Measurements from ENCODE around the gene ATN1.
A peak's percentile ranks its signal among the peaks of the same experiment; 100 is the strongest.

Gene ATN1

GRCh38 chr12:6916426-6917200 is 11.1 kb upstream of the ATN1 start:
- TF ChIP-seq ZNF48 (tag by site-specific recombination; IDR thresholded peaks at IDR 0.05) (no peak), ZNF571 (tag by site-specific recombination; IDR thresholded peaks at IDR 0.05) (no peak), ZNF112 (tag by site-specific recombination; IDR thresholded peaks at IDR 0.05) (0 out of 2 replicates have a peak, but pooled peaks have one; percentile 4), ZNF501 (tag by site-specific recombination; IDR thresholded peaks at IDR 0.05) (no peak), ZNF404 (tag by site-specific recombination; IDR thresholded peaks at IDR 0.05) (no peak), ZNF692 (tag by site-specific recombination; IDR thresholded peaks at IDR 0.05) (no peak)
- TF ChIP-seq, protein P1, sequence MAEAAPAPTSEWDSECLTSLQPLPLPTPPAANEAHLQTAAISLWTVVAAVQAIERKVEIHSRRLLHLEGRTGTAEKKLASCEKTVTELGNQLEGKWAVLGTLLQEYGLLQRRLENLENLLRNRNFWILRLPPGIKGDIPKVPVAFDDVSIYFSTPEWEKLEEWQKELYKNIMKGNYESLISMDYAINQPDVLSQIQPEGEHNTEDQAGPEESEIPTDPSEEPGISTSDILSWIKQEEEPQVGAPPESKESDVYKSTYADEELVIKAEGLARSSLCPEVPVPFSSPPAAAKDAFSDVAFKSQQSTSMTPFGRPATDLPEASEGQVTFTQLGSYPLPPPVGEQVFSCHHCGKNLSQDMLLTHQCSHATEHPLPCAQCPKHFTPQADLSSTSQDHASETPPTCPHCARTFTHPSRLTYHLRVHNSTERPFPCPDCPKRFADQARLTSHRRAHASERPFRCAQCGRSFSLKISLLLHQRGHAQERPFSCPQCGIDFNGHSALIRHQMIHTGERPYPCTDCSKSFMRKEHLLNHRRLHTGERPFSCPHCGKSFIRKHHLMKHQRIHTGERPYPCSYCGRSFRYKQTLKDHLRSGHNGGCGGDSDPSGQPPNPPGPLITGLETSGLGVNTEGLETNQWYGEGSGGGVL (tag by site-specific recombination; IDR thresholded peaks at IDR 0.05), result no peak
- Histone ChIP-seq H3K36me3 (ENCODE audit: control insufficient read depth in 2 of 2, insufficient read depth in 1 of 2, low read length in 2 of 2) (peaks cover 19 to 43% of the 10 kb centered on the region in 2 experiments; a peak in 2 of 3 replicates), H3K4me1 (ENCODE audit: control insufficient read depth, insufficient read depth, low read length) (peaks cover 7% of the 10 kb centered on the region), H3K27ac (ENCODE audit: extremely low read depth, low read depth, low read length) (no peak overlapping the region), H3K9me3 (ENCODE audit: control insufficient read depth, insufficient read depth, low read depth, low read length) (no peaks in the 10 kb centered on the region), H3K4me3 (ENCODE audit: low read depth, low read length) (no peak overlapping the region)
- ChIA-PET POLR2A (interaction anchor here (1.0 to 1.2 kb wide), 4 partner anchors 9 to 48 kb away, joined by 3 to 4 read pairs (median 3); no protein-coding TSS in a partner anchor), CTCF (interaction anchor here (0.5 to 1.1 kb wide), 5 partner anchors 9 to 228 kb away, joined by 3 read pairs; no protein-coding TSS in a partner anchor)

DNA sequence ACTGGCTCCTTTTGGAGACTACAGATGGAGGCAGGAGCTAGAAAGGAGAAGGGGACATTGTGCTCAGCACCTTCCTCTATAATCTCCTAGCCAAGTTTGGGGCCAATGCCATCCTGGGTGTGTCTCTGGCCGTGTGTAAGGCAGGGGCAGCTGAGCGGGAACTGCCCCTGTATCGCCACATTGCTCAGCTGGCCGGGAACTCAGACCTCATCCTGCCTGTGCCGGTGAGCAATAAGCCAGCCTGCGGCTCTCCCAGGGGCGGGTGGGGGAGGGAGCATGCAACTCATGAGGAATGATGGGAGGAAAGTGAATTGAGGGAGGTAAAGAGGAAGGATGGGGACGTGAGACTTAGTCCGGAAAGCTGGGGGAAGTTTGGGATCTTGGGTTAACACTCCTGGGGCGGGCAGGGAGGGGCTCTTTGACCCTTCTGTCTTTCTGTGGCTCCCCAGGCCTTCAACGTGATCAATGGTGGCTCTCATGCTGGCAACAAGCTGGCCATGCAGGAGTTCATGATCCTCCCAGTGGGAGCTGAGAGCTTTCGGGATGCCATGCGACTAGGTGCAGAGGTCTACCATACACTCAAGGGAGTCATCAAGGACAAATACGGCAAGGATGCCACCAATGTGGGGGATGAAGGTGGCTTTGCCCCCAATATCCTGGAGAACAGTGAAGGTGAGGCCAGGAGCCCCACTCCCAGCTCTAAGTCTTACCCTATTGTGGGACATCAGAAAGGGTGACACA is 10.1 kb upstream of the ATN1 start:
- no peaks in the 10 kb centered on the region for H3K9me3 ChIP-seq (ENCODE audit: control insufficient read depth, insufficient read depth, low read depth, low read length)
- H3K27ac ChIP-seq (ENCODE audit: extremely low read depth, low read depth, low read length), result no peak overlapping the region
- H3K36me3 ChIP-seq (ENCODE audit: control insufficient read depth in 2 of 2, insufficient read depth in 1 of 2, low read length in 2 of 2), result peaks cover 23 to 53% of the 10 kb centered on the region in 2 experiments
- POLR2A ChIA-PET, result interaction anchor here (0.9 to 1.2 kb wide), 4 partner anchors 7 to 45 kb away, joined by 3 to 4 read pairs (median 3); no protein-coding TSS in a partner anchor
- no peak overlapping the region for H3K4me3 ChIP-seq (ENCODE audit: low read depth, low read length)
- H3K4me1 ChIP-seq (ENCODE audit: control insufficient read depth, insufficient read depth, low read length), result peaks cover 7% of the 10 kb centered on the region
- TF ChIP-seq MEIS1 (CRISPR knock-in tag; IDR thresholded peaks at IDR 0.05; ENCODE audit: borderline replicate concordance), result no peak
- CTCF ChIA-PET, result interaction anchor here (0.5 to 1.1 kb wide), 5 partner anchors 8 to 197 kb away, joined by 3 to 4 read pairs (median 3); no protein-coding TSS in a partner anchor

DNA sequence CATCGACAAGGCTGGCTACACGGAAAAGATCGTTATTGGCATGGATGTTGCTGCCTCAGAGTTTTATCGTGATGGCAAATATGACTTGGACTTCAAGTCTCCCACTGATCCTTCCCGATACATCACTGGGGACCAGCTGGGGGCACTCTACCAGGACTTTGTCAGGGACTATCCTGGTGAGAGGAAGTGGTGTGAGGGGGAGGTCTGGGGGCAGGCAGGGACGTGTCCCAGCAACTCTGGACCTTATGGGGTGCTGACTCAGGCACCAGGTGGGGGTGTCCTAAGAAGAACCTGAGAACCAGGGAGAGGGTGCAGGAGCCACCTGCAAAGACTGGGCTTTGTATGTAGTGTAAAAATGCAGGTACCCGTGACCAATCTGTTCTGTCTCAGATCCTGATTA is 8.2 kb upstream of the ATN1 start:
- Histone ChIP-seq H3K4me1 (ENCODE audit: control insufficient read depth, insufficient read depth, low read length) (peaks cover 6% of the 10 kb centered on the region), H3K4me3 (ENCODE audit: low read depth, low read length) (no peak overlapping the region), H3K9me3 (ENCODE audit: control insufficient read depth, insufficient read depth, low read depth, low read length) (no peaks in the 10 kb centered on the region), H3K36me3 (ENCODE audit: control insufficient read depth in 2 of 2, insufficient read depth in 1 of 2, low read length in 2 of 2) (peaks cover 23 to 67% of the 10 kb centered on the region in 2 experiments), H3K27ac (ENCODE audit: extremely low read depth, low read depth, low read length) (0 out of 2 replicates have a peak overlapping the region, but pooled peaks have one; percentile 11)
- CTCF ChIA-PET, result interaction anchor here (0.6 to 1.5 kb wide), 7 partner anchors 19 to 1138 kb away, joined by 3 to 7 read pairs (median 4); partner anchors contain the start of gene PTPN6
- POLR2A ChIA-PET, result interaction anchor here (0.9 kb wide), 1 partner anchor 18 kb away, joined by 4 read pairs; no protein-coding TSS in a partner anchor
- TF ChIP-seq GLIS1 (tag by site-specific recombination; IDR thresholded peaks at IDR 0.05) (peak; percentile 50), ZNF394 (tag by site-specific recombination; IDR thresholded peaks at IDR 0.05; ENCODE audit: borderline replicate concordance) (no peak)

- POLR2A ChIA-PET, result interaction anchor here (1.4 to 6.2 kb wide), 2 partner anchors 16 to 23 kb away, joined by 4 to 99 read pairs; partner anchors contain the start of genes C12orf57 and RNU7-1
- Histone ChIP-seq H3K36me3 (ENCODE audit: control insufficient read depth in 2 of 2, insufficient read depth in 1 of 2, low read length in 2 of 2) (peaks cover 19 to 58% of the 10 kb centered on the region in 2 experiments), H3K4me1 (ENCODE audit: control insufficient read depth, insufficient read depth, low read length) (peaks cover 21% of the 10 kb centered on the region), H3K4me3 (ENCODE audit: low read depth, low read length) (no peak overlapping the region), H3K9me3 (ENCODE audit: control insufficient read depth, insufficient read depth, low read depth, low read length) (no peaks in the 10 kb centered on the region), H3K27ac (ENCODE audit: extremely low read depth, low read depth, low read length) (no peak overlapping the region)
- CTCF ChIA-PET, result interaction anchor here (0.6 to 6.1 kb wide), 5 partner anchors 16 to 171 kb away, joined by 3 to 52 read pairs (median 4); partner anchors contain the start of genes C12orf57, C1R and RNU7-1
- TF ChIP-seq ZNF354C (tag by site-specific recombination; IDR thresholded peaks at IDR 0.05; ENCODE audit: borderline replicate concordance, low read depth) (no peak), ZNF423 (tag by site-specific recombination; IDR thresholded peaks at IDR 0.05) (no peak)
Measured at GRCh38 chr12:6921539-6921938, 6.2 kb upstream of the ATN1 start.
